ENCODE data around the gene LCOR. TPM values are rescaled to one million over a fixed set of nuclear protein-coding genes. Genes with fewer than 3 reads are reported as not detected.

The LCOR gene
- total and polyA plus RNA-seq, 2 of the 13 experiments (the other 11 are each of a cell fraction or from before 2014, with no cell fraction given) = 12.4 to 23.7 TPM

DNA sequence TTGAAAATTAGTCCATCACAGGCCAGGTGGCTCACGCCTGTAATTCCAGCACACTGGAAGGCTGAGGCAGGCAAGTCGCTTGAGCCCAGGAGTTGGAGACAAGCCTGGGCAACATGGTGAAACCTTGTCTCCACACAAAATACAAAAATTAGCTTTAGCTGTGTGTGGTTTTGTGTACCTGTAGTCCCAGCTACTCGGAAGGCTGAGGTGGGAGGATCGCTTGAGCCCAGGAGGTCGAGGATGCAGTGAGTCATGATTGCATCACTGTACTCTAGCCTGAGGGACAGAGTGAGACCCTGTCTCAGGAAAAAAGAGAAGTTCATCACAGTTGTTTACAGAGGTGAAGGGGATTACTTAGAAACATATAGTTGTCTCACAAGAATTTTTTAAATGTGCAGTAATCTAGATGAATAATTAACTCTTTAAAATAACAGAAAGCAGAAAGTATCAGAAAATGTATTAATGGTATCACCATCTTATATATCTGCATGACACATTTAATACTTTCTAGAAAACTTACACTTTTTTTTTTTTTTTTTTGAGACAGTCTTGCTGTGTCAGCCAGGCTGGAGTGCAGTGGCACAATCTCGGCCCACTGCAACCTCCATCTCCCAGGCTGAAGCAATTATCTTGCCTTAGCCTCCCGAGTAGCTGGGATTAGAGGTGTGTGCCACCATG, 8.9 kb downstream of the LCOR start (continued):
- TF ChIP-seq THAP7 (CRISPR knock-in tag; IDR thresholded peaks at IDR 0.05) (no peak), ZNF891 (CRISPR knock-in tag; IDR thresholded peaks at IDR 0.05) (no peak), HOXA3 (CRISPR knock-in tag; IDR thresholded peaks at IDR 0.05) (peak; percentile 43; the same call in 1 of the 2 replicates), HMG20A (CRISPR knock-in tag; IDR thresholded peaks at IDR 0.05; ENCODE audit: borderline replicate concordance) (peak; percentile 50; the same call in 1 of the 2 replicates), FOXA3 (CRISPR knock-in tag; IDR thresholded peaks at IDR 0.05) (peak; percentile 87), CREB1 (IDR thresholded peaks at IDR 0.05) (no peak), CREB1 (CRISPR knock-in tag; IDR thresholded peaks at IDR 0.05) (peak; percentile 71), HNF4A (CRISPR knock-in tag; IDR thresholded peaks at IDR 0.05) (peak; percentile 52), ZGPAT (CRISPR knock-in tag; IDR thresholded peaks at IDR 0.05) (peak; percentile 63; the same call in 1 of the 2 replicates), ZNF432 (CRISPR knock-in tag; IDR thresholded peaks at IDR 0.05; ENCODE audit: borderline replicate concordance) (no peak), BCL6 (CRISPR knock-in tag; IDR thresholded peaks at IDR 0.05) (peak; percentile 77), ZFP36L1 (CRISPR knock-in tag; IDR thresholded peaks at IDR 0.05) (no peak), EZH2 (conservative IDR thresholded peaks at IDR 0.05; ENCODE audit: low read depth, low read length) (no peak), KMT2A (CRISPR knock-in tag; IDR thresholded peaks at IDR 0.05) (peak; percentile 50; the same call in 1 of the 2 replicates), DMAP1 (CRISPR knock-in tag; IDR thresholded peaks at IDR 0.05) (no peak), SYNCRIP (IDR thresholded peaks at IDR 0.05; ENCODE audit: insufficient read depth, low read depth, low read length) (no peak), ZBTB1 (CRISPR knock-in tag; IDR thresholded peaks at IDR 0.05; ENCODE audit: borderline replicate concordance) (no peak), SOX6 (IDR thresholded peaks at IDR 0.05) (no peak), SOX6 (CRISPR knock-in tag; IDR thresholded peaks at IDR 0.05) (peak; percentile 53; the same call in 1 of the 2 replicates), SRSF9 (IDR thresholded peaks at IDR 0.05; ENCODE audit: borderline replicate concordance, insufficient read depth, low read depth, low read length, poor library complexity, severe bottlenecking) (no peak), ZNF280D (CRISPR knock-in tag; IDR thresholded peaks at IDR 0.05) (0 out of 2 replicates have a peak, but pooled peaks have one; percentile 49), PAF1 (CRISPR knock-in tag; IDR thresholded peaks at IDR 0.05) (no peak), POLR2AphosphoS5 (IDR thresholded peaks at IDR 0.05; ENCODE audit: low read depth, low read length) (no peak), ZNF773 (CRISPR knock-in tag; IDR thresholded peaks at IDR 0.05; ENCODE audit: borderline replicate concordance) (no peak), ZFP1 (CRISPR knock-in tag; IDR thresholded peaks at IDR 0.05) (no peak), SP5 (CRISPR knock-in tag; IDR thresholded peaks at IDR 0.05; ENCODE audit: borderline replicate concordance, low read depth) (peak; percentile 66; the same call in 1 of the 2 replicates), ZMYM3 (CRISPR knock-in tag; IDR thresholded peaks at IDR 0.05) (peak; percentile 87), NCOA2 (CRISPR knock-in tag; IDR thresholded peaks at IDR 0.05) (peak; percentile 60; the same call in 1 of the 2 replicates)
- TF ChIP-seq, protein P1, sequence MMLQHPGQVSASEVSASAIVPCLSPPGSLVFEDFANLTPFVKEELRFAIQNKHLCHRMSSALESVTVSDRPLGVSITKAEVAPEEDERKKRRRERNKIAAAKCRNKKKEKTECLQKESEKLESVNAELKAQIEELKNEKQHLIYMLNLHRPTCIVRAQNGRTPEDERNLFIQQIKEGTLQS (CRISPR knock-in tag; IDR thresholded peaks at IDR 0.05) = peak; percentile 99
